ENCODE data around the gene DAP3. TPM values are rescaled to one million over a fixed set of nuclear protein-coding genes. Genes with fewer than 3 reads are reported as not detected.

The DAP3 gene
- total and polyA plus RNA-seq, 9 of the 15 experiments (the other 6 are each of a cell fraction or from before 2014, with no cell fraction given), result 155 to 484 (median 298) TPM

- TF ChIP-seq NKRF (IDR thresholded peaks at IDR 0.05; ENCODE audit: borderline replicate concordance) (peak; percentile 86; the same call in 1 of the 2 replicates), SMARCC2 (IDR thresholded peaks at IDR 0.05; ENCODE audit: low read depth) (no peak), HLTF (IDR thresholded peaks at IDR 0.05) (no peak; the same call in 1 of the 2 replicates), NCOA1 (IDR thresholded peaks at IDR 0.05; ENCODE audit: low read depth) (no peak), BRCA1 (IDR thresholded peaks at IDR 0.05) (no peak), BRCA1 (CRISPR knock-in tag; IDR thresholded peaks at IDR 0.05) (no peak), MIER1 (IDR thresholded peaks at IDR 0.05; ENCODE audit: low read depth) (no peak), XRCC4 (IDR thresholded peaks at IDR 0.05; ENCODE audit: extremely low read depth, insufficient read depth, insufficient read length) (no peak), WHSC1 (IDR thresholded peaks at IDR 0.05; ENCODE audit: low read length) (no peak), CBX8 (IDR thresholded peaks at IDR 0.05; ENCODE audit: borderline replicate concordance, extremely low read depth, low read depth, low read length, poor library complexity, severe bottlenecking) (no peak), ZNF3 (CRISPR knock-in tag; IDR thresholded peaks at IDR 0.05) (no peak), TEAD4 (IDR thresholded peaks at IDR 0.05; ENCODE audit: low read length) (no peak), TEAD4 (CRISPR knock-in tag; IDR thresholded peaks at IDR 0.05; ENCODE audit: borderline replicate concordance) (0 out of 2 replicates have a peak, but pooled peaks have one; percentile 67), ZNF584 (CRISPR knock-in tag; IDR thresholded peaks at IDR 0.05; ENCODE audit: low read depth) (no peak), ZNF644 (tag; IDR thresholded peaks at IDR 0.05; ENCODE audit: low read depth) (no peak), MED1 (CRISPR knock-in tag; IDR thresholded peaks at IDR 0.05; ENCODE audit: borderline replicate concordance) (no peak), TOE1 (IDR thresholded peaks at IDR 0.05; ENCODE audit: borderline replicate concordance) (peak; percentile 99), TOE1 (CRISPR knock-in tag; IDR thresholded peaks at IDR 0.05; ENCODE audit: borderline replicate concordance, low read depth) (no peak; the same call in 1 of the 2 replicates), TFAP4 (CRISPR knock-in tag; IDR thresholded peaks at IDR 0.05; ENCODE audit: borderline replicate concordance) (peak; percentile 63; the same call in 1 of the 2 replicates), LEF1 (IDR thresholded peaks at IDR 0.05) (no peak), KAT2B (IDR thresholded peaks at IDR 0.05; ENCODE audit: low read depth, low read length) (no peak), HCFC1 (IDR thresholded peaks at IDR 0.05; ENCODE audit: low read depth, low read length) (peak; percentile 42; the same call in 1 of the 2 replicates), YBX1 (IDR thresholded peaks at IDR 0.05) (no peak), ZNF668 (CRISPR knock-in tag; IDR thresholded peaks at IDR 0.05) (no peak)
- TF ChIP-seq, protein P1, sequence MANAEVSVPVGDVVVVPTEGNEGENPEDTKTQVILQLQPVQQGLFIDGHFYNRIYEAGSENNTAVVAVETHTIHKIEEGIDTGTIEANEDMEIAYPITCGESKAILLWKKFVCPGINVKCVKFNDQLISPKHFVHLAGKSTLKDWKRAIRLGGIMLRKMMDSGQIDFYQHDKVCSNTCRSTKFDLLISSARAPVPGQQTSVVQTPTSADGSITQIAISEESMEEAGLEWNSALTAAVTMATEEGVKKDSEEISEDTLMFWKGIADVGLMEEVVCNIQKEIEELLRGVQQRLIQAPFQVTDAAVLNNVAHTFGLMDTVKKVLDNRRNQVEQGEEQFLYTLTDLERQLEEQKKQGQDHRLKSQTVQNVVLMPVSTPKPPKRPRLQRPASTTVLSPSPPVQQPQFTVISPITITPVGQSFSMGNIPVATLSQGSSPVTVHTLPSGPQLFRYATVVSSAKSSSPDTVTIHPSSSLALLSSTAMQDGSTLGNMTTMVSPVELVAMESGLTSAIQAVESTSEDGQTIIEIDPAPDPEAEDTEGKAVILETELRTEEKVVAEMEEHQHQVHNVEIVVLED (CRISPR knock-in tag; IDR thresholded peaks at IDR 0.05), result peak; percentile 61
These were observed 389 bp upstream of the DAP3 start, which contains the start of gene YY1AP1 (continued) for GRCh38 chr1:155688324-155689080.
